Chondrocyte (in vitro differentiated cells): Measurements from ENCODE around the gene KMT2B. TPM values are rescaled to one million over a fixed set of nuclear protein-coding genes. Genes with fewer than 3 reads are reported as not detected.

Experiments used
- DNase-seq: peaks from one replicate; pipeline ENCODE4 v3.0.0; 2021; ENCODE audit warnings: mixed read lengths, low spot score
- H3K27ac Mint-ChIP-seq: one replicate; pipeline ENCODE4 v1.8.0; 2021; ENCODE audit warnings: mild to moderate bottlenecking, moderate library complexity, mixed read lengths; ENCODE audit not compliant: unreplicated experiment
- H3K27me3 Mint-ChIP-seq: 2 replicates; pipeline ENCODE4 v1.8.0; 2021; ENCODE audit warnings: low read depth, mixed read lengths
- H3K36me3 Mint-ChIP-seq: 2 replicates; pipeline ENCODE4 v1.8.0; 2021; ENCODE audit warnings: low read depth, mixed read lengths
- H3K4me1 Mint-ChIP-seq: 2 replicates; pipeline ENCODE4 v1.8.0; 2021; ENCODE audit warnings: low read depth, mild to moderate bottlenecking, mixed read lengths
- H3K4me3 Mint-ChIP-seq: one replicate; pipeline ENCODE4 v1.8.0; 2021; ENCODE audit warnings: mild to moderate bottlenecking, moderate library complexity, mixed read lengths; ENCODE audit not compliant: unreplicated experiment
- H3K9me3 Mint-ChIP-seq: 2 replicates; pipeline ENCODE4 v1.8.0; 2021; ENCODE audit warnings: low read depth, mixed read lengths
- CTCF ChIP-seq: fragments of 200-600 bp; sonication (generic); IDR thresholded peaks from 2 replicates; pipeline ENCODE4 v1.5.0; 2021; ENCODE audit warnings: antibody characterized with exemption, mild to moderate bottlenecking, moderate library complexity
- total RNA-seq: library from RNA; stranded (reverse); gene quantifications from 3 replicates; pipeline ENCODE4 v1.2.1, GENCODE V29; 2021

KMT2B gene
- total RNA-seq, 1 donor from 2014 or later = 30.8 TPM

GRCh38 chr19:35693835-35694599 lies 23.8 kb upstream of the KMT2B start:
- Mint-ChIP-seq H3K36me3 (no peaks in the 10 kb centered on the region), H3K27ac (no peak overlapping the region)
- no peak for DNase-seq

GRCh38 chr19:35695895-35696422 lies 21.8 kb upstream of the KMT2B start:
- Mint-ChIP-seq H3K27ac (no peak overlapping the region), H3K4me1 (no peaks in the 10 kb centered on the region), H3K36me3 (no peaks in the 10 kb centered on the region), H3K9me3 (no peaks in the 10 kb centered on the region), H3K4me3 (no peak overlapping the region), H3K27me3 (no peaks in the 10 kb centered on the region)
- no peak for DNase-seq
- no peak for TF ChIP-seq CTCF

More at GRCh38 chr19:35693835-35694599, 23.8 kb upstream of the KMT2B start:
- H3K27me3 Mint-ChIP-seq = no peaks in the 10 kb centered on the region
- no peak overlapping the region for H3K4me3 Mint-ChIP-seq
- no peaks in the 10 kb centered on the region for H3K9me3 Mint-ChIP-seq
- peaks cover 6% of the 10 kb centered on the region for H3K4me1 Mint-ChIP-seq
- TF ChIP-seq CTCF = peak; percentile 94

- Mint-ChIP-seq H3K4me3 (no peak overlapping the region), H3K9me3 (no peaks in the 10 kb centered on the region), H3K4me1 (no peaks in the 10 kb centered on the region), H3K27ac (no peak overlapping the region), H3K36me3 (no peaks in the 10 kb centered on the region), H3K27me3 (no peaks in the 10 kb centered on the region)
- DNase-seq = no peak
- TF ChIP-seq CTCF = no peak
Observed at GRCh38 chr19:35696835-35697234, 21.0 kb upstream of the KMT2B start.

- Mint-ChIP-seq H3K4me1 (peaks cover 3% of the 10 kb centered on the region), H3K36me3 (no peaks in the 10 kb centered on the region), H3K9me3 (no peaks in the 10 kb centered on the region), H3K4me3 (peak overlapping the region; percentile 97), H3K27ac (peak overlapping the region; percentile 87), H3K27me3 (no peaks in the 10 kb centered on the region)
- DNase-seq = no peak
- TF ChIP-seq CTCF = no peak
Observed at GRCh38 chr19:35702223-35703012, 15.4 kb upstream of the KMT2B start.

GRCh38 chr19:35703343-35703742 lies 14.5 kb upstream of the KMT2B start:
- no peak for TF ChIP-seq CTCF
- DNase-seq = no peak
- Mint-ChIP-seq H3K36me3 (no peaks in the 10 kb centered on the region), H3K4me1 (peaks cover 3% of the 10 kb centered on the region), H3K4me3 (no peak overlapping the region), H3K27me3 (no peaks in the 10 kb centered on the region), H3K27ac (no peak overlapping the region), H3K9me3 (no peaks in the 10 kb centered on the region)
